Measurements from ENCODE around the gene ADAMTSL2.

ADAMTSL2 gene

DNA sequence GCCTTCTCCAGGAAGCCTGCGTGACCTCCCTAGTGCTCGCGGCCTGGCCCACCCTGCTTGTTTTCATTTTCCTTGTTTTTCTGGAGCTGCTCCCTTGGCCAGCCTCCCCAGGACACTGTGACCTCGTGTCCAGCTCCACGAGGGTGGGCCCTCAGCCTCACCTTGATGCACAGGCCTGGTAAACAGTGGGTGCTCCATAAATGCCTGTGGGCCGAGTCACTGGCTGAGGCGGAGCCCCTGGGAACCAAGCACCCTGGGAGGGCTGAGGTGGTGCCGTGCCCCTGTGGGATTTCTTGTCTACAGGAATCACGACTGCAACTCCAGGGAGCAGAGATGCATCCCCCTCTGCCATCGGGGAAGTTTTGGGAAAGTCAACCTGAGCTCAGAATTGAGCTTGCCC lies 57.5 kb downstream of the ADAMTSL2 start:
- no peak for DNase-seq

DNA sequence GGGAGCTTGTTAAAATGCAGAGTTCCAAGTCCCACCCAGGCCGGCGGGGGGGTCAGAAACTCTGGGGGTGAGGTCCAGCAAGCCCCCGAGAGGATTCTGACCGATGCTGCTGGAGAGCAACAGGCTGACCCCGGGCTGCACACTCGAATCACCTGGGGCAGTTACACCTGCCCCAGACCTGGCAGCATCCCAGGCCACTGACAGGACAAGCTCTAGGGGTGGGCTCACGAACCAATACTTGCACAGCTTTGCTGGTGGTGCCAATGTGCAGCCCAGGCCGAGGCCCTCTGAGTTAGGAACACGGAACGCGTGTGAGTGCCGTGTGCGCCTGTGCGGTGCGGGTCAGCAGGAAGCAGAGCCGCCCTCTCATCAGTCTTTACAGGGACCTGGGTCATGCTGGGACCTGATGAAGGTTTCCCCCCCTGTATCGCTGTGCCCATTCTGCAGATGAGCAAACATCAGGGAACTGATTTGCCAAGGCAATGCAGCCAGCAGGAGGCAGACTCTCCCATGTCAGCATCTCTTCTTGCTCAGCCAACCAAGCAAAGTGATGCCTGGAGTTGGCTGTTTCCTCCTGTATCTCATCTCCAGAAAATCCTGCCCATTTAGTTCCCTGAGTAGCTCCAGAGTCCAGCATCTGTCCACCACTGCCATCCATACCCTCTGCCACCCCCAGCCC lies 58.4 kb downstream of the ADAMTSL2 start:
- DNase-seq: no peak

DNA sequence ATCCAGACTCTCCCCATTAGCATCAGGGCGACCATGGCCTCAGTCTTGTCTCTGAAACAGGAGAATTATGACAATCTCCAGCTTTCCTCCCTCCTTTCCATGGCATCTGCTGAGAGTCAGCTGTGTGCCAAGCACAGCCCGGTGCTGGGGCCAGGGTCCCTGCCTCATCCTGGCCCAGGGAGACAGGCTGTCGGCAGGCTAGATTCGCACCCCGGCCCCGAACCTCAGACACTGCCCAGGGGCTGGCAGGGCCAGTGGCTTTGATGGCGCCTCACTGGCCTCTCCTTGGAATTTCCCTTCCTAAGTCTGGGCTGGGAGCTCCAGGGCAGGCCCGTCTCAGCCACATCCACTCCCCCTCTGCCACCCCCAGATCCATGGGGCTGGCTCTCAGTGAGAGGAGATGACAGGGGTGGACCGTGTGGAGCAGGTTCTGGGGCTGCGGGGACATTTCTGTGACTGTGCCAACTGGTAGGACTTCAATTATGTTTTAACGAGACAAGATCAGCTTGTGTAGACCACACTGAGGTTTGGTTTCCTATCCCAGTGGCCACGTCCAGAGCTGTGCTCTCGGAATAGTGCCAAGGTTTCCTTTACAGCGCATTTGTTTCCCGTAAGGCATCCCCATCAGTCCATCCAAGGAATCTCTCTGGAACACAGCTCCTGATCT lies 59.2 kb downstream of the ADAMTSL2 start:
- no peak for DNase-seq

DNA sequence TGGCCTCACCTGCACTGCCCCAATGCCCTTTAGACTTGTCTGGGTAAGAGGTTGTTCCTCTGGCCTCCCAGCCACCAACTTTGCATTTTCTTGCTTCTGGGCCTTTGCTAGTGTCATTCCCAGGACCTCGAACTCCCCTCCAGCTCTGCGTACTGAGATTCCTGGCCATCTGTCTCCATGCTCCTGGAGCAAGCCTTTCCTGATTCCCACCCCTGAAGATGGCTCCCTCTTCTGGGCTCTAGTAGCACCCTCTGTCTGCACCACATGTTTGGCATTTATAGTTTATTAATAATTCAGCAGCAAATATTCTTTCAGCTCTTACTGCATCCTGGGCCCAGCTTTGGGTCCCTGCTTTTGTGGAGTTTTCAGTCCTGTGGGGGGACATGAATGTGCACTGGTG lies 59.8 kb downstream of the ADAMTSL2 start:
- no peak for DNase-seq

DNA sequence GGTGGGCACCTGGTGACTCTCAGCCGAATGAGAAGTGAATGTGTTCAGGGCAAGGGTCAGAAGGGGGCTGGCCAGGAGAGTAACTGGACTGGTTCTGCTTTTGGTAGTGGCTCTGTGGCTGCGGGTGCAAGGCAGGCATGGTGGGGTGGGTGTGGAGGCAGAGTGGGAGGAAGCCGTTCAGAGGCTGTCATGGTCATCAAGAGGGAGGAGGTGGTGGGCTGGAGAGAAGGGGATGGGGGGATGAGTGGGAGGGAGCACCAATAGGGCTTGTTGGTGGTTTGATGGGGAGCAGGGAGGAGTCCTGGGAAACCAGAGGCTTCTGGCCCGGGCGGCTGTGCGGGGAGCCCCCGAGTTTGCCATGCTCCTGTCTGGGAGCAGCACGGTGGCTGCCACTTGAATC lies 61.4 kb downstream of the ADAMTSL2 start:
- no peak for DNase-seq

DNA sequence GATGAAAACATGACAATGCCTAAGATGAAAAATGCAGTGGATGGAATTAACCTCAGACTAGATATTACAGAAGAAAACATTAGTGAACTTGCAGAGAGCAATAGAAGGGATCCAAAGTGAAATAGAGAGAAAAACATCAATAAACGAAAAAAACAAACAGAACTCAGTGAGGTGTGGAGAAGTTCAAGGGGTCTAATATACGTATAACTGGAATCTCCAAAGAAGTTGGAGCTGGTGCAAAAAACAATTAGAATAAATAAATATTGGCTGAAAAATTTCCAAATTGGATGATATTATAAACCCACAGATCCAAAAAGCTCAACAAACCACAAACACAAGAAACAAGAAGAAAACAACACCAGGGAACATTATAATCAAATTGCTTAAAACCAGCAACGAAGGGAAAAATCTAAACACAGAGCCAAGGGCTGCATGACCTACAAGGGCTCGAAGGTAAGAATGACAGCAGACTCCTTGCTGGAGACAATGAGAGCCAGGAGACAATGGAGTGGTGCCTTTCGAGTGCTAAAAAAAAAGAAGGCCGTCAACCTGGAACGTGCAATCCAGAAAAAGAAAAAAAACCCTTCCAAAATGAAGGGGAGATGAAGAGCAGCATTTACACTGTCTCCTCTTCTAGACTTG lies 62.9 kb downstream of the ADAMTSL2 start:
- no peak for DNase-seq

DNA sequence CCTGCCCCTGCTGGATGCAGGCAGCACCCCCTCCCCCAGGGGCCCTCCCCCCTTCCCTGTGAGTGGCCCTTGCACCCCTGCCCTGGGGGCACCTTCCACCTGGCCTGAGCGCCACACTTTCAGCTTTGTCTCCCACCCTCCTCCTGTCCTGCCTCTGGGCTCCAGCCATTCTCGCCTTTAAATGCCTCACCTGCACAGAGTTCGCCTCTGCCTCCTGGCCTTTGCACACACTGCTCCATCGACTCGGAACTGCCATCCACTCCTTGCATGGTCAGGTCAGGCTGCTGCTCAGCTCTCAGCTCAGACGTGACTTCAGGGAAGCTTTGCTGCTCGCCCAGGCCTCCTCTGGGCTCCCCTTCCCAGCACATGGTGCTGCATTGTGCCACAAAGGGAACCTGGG lies 64.5 kb downstream of the ADAMTSL2 start:
- DNase-seq: no peak

DNA sequence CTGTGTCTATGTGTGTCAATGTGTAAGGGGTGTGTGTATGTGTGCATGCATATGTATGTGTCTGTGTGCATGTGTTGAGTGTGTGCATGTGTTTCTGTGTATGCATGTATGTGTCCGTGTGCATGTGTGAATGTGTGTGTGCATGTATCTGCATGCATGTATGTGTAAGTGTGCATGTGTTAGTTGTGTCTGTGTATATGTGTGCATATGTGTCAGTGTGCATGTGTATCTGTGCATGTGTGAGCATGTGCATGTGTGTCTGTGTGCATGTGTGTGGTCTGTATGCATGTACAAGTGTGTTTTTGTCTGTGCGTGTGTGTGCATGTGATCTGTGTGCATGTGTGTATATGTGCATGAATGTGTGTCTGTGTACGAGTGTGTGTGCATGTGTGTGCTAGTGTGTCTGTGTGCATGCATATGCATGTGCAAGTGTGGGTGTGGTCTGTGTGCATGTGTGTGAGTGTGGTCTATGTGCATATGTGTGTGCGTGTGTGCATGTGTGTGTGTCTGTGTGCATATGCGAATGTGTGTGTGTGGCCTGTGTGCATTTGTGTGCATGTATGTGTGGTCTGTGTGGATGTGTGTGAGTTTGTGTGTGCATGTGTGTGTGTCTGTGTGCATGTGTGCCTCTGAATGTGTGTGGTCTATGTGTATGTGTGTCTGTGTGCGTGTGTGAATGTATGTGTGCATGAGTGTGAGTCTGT lies 65.1 kb downstream of the ADAMTSL2 start:
- no peak for DNase-seq

DNA sequence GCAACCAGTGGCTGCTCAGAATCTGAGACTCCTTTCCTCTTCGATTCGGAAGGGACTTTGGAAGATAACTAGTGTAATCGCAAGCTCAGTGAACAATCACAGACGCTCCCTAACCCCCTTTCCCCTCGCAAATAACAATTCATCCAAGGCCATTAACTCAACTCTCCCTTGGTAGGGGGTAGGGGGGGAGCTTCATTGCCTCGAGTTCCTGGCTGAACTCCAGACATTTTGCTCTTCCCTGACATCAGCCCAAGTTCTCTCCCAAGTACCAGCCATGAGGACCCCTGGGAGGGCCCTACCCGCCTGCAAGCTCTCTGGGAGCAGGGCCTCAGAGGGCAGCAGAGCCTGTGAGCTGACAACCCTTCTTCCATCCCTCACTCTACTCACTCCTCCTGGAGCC lies 66.2 kb downstream of the ADAMTSL2 start:
- DNase-seq: no peak

DNA sequence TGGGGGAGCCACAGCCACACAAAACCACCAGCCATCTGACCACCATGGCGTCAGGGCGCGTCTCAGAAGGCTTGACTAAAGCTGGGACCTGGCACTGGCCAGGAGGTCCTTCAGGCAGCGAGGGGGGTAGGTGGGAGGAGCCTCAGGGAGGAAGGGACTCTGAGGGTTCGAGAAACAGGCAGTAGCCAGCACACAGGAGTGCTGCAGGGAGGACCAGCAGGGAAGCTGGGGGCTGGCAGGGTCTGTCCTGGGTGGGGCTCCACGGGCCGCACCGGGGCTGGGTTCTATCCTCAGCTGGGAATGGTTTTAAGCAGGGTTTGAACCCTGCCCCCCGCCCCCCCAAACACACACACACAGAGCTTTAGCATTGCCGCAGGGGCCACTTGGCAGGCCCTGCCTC lies 67.2 kb downstream of the ADAMTSL2 start:
- no peak for DNase-seq

DNA sequence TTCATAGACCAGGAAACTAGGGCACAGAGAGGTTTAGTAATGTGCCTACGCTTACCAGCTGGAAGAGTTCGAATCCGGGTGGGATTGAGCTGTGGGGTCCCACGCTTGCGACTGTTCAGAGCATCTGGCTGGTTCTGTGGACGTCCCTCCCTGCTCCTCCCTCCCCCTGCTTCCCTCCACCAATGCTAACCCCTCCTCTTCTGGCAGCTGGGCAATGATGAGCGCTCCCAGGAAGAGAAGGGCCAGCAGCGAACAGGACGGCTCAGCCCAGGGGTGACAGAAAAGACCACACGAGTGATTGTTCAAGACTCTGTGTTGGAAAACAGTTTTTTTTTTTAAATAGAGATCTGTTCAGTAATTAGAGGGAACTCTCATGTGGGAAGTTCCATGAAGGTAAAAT lies 67.8 kb downstream of the ADAMTSL2 start:
- DNase-seq: no peak

DNA sequence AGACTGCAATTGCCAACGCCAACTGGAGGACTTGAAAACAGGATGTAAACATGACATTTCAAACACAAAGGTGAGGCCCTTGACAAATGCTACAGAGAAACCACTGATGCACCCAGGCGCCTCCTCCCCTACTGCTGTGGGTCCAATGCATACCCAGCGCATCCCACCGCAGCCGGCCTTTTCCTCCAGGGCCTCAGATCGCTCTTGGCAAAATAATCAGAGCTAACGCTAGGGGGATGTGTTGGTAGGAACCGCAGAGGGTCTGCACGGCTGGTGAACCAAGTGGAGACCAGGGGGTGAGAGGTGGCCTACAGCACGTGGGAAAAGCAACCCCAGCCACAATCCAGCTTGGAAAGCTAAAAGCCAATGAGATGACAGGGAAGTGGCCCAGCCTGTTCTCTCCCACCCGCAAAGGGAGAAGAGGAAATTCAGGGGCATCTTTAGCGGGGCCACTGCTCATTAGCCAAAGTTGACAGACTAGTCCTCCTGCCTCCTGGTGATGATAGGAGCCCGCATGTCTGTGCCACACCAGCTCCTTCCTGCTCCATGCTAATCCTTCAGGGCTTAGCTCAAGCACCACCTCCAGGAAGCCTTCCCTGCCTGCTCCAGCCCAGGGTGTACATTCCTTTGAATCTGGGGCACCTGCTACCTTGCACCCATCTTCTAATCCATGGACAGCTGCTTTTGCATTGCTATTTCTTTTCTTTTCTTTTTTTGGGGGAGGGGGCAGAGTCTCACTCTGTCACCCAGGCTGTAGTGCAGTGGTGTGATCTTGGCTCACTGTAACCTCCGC lies 68.8 kb downstream of the ADAMTSL2 start:
- no peak for DNase-seq

DNA sequence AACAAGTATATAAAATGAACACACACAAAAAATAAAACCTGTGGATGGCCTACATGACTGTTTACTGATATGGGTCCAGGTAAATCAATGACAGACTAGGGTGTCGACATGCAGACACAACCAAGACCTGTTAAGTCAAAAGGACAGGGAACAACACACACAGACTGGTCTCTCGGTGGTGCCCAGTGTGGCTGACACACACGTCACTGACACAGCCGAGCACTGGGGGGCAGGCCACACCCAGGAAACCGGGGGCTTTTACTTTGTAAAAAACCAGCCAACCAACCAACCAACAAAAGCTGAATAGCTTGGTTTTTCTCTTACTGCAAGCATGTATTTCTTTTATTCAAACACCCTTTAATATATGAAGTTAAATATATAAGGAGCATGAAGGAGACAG lies 69.7 kb downstream of the ADAMTSL2 start:
- peak; percentile 28 for DNase-seq

DNA sequence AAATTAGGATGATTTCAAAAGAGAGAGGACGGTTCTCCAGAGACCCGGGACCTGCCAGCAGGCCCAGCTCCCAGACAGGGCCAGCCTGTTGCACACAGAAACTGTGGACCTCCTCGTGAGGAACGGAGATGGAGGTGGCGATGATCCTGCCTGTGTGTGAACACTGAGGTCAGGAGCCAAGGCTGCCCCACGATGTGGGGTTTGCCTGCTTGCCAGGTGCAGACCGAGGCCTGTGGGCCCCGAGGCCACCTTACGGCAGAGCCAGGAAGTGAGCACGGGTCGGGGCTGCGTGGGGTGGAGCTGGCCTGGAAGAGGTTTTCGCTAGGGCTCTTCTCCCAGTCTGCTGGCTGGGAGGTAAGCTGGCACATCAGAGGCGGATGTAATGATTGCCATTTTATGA lies 70.4 kb downstream of the ADAMTSL2 start:
- DNase-seq: no peak

DNA sequence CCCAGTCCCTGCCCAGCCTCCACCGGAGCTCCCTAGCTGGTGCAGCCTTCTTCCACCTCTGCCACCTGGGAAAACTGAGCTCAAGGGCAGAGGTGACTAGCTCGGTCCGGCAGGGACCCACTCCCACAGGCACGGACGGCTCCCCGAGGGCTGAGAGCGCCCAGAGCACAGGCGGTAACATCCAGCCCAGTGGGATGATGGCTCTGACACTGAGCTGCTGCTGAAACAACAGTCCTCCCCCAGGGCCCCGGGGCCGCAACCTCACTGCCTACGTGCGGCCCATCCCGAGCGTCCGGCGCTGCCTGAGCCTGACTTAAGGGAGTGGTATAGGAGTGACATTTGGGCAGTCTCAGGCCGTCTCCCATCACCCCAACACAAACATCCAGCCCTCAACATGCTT lies 70.9 kb downstream of the ADAMTSL2 start:
- DNase-seq: no peak

DNA sequence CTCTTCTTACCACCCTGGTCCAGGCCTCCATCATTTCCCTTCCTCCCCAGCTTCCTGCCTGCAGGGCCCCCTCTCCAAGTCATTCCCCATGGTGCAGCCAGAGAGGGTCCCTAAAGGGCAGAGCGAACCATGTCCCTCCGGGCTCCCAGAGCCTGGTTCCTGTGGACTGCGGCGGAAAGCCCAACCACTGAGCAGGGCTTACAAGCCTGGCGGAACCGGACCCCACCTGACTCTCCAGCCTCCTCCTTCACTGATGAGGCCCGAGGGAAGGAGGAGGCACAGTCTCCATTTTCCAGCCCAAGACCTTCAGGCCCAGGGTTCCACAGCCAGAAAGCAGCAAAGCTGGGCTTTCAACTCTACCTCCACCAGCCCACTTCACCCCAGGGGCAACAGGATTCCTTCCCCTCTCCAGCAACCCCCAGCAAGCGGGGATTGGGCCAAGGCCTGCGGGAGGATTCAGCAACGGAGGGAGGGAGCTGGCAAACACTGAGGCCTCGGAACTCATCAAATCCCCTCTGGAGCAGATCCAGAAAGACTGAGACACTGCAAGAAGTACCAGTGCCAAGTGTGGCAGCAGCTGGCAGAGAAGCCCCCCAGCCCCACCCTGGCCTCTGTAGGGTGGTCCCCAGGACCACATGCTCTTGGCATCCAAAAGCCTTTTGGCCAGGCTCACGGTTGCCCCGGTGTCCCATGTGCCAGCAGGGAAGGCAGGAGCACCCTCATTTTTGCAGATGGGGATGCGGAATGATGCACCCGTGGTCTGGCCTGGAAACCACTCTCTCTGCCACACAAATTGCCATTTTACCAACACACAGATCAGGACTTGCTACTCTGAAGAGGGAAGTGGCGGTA lies 71.6 kb downstream of the ADAMTSL2 start:
- DNase-seq: no peak

DNA sequence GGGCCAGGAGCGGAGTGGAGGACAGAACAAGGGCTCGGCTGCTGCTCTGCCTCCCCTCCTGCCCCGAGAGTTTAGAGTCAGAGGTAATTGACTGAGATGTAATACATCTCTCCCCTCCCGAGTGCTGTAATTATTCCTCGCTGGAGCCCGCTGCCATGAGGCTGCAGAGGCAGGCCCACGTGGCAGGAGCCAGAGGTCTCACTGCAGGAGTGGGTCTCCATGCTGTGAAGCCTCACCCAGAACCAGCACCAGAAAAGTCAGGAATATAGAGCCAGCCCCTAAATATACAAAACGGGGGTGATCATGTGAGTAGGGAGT lies 72.2 kb downstream of the ADAMTSL2 start:
- DNase-seq: no peak

DNA sequence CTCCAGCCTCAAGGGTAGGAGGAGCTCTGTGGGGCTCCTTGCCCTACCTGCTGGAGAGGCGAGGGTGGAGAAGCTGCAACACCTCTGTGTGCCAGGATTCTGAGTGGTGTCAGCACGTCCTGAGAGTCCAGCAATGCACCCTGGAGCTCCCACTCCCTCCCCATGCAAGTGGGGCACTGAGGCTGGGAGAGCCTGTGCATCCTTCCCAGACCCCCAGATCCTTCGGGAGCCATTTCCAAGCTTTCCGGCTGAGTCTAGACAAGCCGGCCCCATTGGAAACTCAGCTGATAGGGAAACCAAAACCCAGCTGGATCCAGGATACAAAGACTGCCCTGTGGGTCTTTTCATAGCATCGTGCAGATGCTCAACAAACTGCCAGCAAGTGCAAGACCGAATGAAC lies 72.9 kb downstream of the ADAMTSL2 start:
- no peak for DNase-seq

DNA sequence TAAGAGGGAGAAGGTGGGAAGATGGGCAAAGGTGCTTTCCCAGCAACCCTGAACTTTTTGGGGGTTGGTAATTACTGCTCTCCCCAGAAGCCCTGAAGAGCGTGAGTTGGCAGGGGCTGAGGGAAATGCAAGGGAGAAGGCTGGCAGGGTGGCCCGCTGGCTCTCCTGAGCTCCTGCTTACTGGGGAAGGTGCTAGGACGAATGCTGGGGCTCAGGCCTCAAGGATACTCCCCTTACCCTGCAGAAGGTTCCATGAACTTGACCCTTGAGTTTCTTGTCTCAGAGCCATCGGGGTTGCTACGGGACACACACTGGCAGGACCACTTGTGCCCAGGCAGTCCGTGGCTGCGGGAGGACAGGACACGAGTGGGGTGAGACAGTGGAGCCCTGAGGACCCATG lies 73.5 kb downstream of the ADAMTSL2 start:
- DNase-seq: no peak

DNA sequence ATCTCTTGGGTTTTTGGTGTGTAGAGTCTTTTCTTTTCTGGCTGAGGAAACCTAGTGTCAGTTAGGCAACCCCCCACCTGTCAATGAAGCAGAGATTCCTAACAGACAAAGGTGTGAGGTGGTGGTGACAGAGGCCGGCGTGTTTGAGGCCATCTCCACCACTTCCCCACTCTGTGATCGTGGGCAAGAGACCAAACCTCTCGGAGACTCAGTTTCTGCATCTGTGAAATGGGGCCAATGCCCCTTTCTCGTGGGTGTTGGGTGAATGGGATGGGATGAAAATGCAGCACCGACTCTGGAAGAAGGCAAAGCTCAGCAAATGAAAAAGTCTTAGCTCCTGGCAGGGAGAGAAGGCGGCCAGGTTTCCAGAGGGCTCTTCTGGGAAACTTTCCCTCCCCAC lies 73.9 kb downstream of the ADAMTSL2 start:
- no peak for DNase-seq

DNA sequence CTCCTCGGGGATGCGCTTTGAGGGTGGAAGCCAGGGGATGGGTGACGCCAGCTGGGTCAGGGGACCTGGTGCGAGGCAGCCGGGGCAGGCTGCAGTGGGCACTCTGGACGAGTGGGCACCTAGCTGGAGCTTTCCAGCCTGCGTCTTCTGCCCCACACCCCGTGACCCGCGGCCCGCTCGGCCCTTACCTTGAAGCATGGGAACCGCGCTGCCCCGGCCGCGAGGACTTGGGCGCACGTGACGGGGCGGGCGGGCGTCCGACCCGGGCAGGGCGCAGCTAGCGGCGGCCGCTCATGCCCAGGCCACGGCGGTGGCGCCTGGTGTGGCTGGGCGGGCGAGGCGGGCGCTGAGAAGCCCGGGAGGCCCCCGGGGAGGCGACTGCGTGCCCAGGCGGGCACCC lies 74.4 kb downstream of the ADAMTSL2 start:
- DNase-seq: no peak

Data from stimulated activated CD4-positive, alpha-beta T cell treated with anti-CD3 and anti-CD28 coated beads, Interleukin-4, amount 100 ng/mL, for 1 hour (primary cell).